GM12892 (cell line): Measurements from ENCODE around the gene ADD3.
A peak's percentile ranks its signal among the peaks of the same experiment; 100 is the strongest.

Source experiments
- DNase-seq: peaks from one replicate; pipeline ENCODE4 v3.0.0; 2011; ENCODE audit not compliant: insufficient read length
- FAIRE-seq: peaks from 2 replicates; lab custom pipeline; 2011; peaks lifted over from hg19 to GRCh38; lab: Jason Lieb, UNC
- POLR2A ChIP-seq: IDR thresholded peaks from 2 replicates; pipeline ENCODE4 v1.6.1; 2011; ENCODE audit warnings: low read depth, low read length, control low read depth
- POLR2AphosphoS5 ChIP-seq: IDR thresholded peaks from 2 replicates; pipeline ENCODE4 v1.6.1; 2011; ENCODE audit warnings: low read depth, low read length, control low read depth
- TAF1 ChIP-seq: IDR thresholded peaks from 2 replicates; pipeline ENCODE4 v1.6.1; 2011; ENCODE audit warnings: low read depth, mild to moderate bottlenecking, control low read depth, low read length, borderline replicate concordance

The ADD3 gene

DNA sequence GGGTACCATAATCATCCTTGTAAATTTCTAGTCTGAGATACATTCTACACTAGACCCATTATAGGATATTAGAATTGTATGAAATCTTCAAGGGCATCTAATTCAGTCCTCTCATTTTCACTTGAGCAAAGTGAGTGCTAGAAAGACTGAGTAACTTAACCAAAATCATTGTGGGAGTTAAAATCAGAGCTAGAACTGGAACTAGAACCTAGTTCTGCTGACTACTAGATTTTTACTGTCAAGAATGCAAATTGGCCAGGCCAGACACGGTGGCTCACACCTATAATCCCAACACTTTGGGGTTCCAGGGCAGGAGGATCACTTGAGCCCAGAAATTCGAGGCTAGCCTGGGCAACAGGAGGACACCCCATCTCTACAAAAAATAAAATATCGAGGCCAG, 53.9 kb downstream of the ADD3 start:
- no peak for DNase-seq
- no peak for FAIRE-seq
- TF ChIP-seq TAF1 (no peak), POLR2A (no peak), POLR2AphosphoS5 (no peak)

GRCh38 chr10:110065269-110065668, 57.5 kb downstream of the ADD3 start:
- FAIRE-seq: no peak
- no peak for DNase-seq
- no peak for TF ChIP-seq POLR2A
- TF ChIP-seq POLR2AphosphoS5: no peak
- TF ChIP-seq TAF1: no peak

DNA sequence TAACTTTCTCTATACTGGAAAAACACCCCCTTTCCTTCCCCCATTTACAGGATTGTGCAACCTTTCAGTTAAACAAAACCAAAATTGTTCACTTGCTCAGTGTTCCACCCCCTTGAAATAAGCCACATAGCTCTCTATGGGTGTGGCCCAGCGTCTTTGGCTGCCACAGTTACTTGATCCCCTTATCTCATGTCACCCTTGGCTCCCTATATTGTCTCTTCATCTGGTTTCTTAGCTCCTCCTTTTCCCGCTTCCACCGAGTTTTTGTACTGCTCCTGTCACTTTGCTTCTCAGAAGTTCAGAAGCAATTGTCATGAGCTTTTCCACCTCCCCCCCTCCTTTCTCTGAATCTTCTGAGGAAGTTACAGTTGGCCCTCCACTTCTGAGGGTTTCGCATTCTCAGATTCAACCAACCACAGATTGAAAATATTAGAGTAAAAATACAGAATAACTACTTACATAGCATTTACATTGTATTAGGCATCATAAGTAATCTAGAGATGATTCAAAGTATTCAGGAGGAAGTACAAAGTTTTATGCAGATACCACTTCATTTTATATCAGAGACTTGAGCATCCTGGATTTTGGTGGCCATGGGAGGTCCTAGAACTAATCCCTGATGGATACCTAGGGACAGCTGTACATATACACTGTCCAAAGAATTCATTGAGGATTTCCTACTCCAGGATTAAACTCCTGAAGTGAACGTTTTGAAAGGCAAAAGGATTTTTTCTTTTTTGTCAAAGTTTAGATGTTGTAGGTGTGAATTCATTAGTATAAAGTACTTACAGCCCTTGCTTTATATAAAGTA, 60.4 kb downstream of the ADD3 start:
- no peak for TF ChIP-seq POLR2A
- no peak for TF ChIP-seq POLR2AphosphoS5
- no peak for TF ChIP-seq TAF1
- peak; percentile 85 for FAIRE-seq
- peak; percentile 21 for DNase-seq

- TF ChIP-seq POLR2AphosphoS5: no peak
- TF ChIP-seq POLR2A: no peak
- no peak for TF ChIP-seq TAF1
- DNase-seq: no peak
- no peak for FAIRE-seq
Measured at GRCh38 chr10:110068780-110069179, 61.0 kb downstream of the ADD3 start.

DNA sequence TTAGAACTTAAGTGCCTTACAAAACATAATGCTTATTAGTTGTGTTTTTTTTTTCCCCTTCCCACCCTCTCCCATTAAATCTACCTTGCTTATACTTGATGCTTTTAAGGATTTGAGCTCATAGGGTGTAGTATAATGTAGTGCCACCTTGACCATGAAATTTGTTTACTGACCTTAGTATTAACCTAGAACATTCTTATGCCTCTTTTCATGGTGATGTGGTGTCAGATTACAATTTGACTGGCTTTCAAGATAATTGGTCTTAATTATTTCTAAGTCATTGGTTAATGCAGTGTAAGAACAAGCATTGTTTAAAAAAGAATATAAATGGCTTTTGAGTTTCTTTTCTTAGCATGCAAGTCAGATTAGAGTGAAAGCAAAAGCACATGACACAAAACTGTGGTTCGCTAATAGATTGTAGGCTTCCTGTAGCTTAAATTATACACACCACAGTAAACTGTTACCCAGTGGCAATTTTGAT, 61.8 kb downstream of the ADD3 start:
- TF ChIP-seq POLR2AphosphoS5: no peak
- TF ChIP-seq POLR2A: no peak
- TF ChIP-seq TAF1: no peak
- DNase-seq (peak; percentile 27), FAIRE-seq (peak; percentile 86)

DNA sequence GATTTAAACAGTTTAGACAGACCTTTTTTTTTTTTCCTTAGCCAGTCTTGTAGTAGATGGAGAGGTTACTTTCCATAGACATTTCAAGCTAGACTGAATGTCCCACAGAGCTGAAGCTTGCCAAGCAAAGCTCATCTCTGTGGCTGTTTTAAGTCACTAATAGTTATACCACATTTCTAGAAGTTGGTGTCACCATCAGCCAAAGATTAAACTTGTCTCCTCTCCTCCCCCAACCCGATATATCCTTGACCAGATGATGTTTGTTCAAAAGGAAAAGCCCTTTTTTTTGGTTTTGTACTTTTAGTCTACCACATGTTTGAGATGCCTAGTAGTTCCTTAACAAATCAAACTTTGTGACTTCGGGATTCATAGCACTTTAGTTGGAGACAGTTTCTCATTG, 66.1 kb downstream of the ADD3 start:
- FAIRE-seq (peak; percentile 5), DNase-seq (no peak)
- TF ChIP-seq POLR2AphosphoS5 (no peak), POLR2A (no peak), TAF1 (no peak)

- FAIRE-seq (peak; percentile 33), DNase-seq (no peak)
- TF ChIP-seq POLR2AphosphoS5: no peak
- TF ChIP-seq POLR2A: no peak
Measured at GRCh38 chr10:110074298-110074697, 66.5 kb downstream of the ADD3 start.

- TF ChIP-seq TAF1: no peak
- no peak for TF ChIP-seq POLR2AphosphoS5
- TF ChIP-seq POLR2A: no peak
- no peak for DNase-seq
- FAIRE-seq: peak; percentile 5
Measured at GRCh38 chr10:110074758-110075671, 67.2 kb downstream of the ADD3 start.

DNA sequence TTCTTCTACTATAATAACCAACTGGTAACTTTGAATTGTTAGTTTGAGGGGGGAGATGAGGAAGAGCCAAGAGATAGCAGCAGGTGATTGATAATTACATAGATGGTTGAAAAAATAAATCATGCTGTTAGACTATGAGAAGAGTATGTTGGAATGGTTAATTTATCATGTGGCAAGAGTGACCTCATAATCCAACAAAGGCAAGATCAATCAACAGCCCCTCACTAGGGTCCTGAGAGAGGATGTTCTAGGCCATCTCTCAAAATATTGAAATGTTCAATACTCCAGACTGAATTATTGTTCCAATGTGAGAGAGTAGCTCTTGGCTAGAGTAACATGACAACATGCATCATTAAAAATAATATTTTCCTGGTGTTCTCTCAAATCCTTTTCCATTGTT, 67.9 kb downstream of the ADD3 start:
- FAIRE-seq (peak; percentile 5), DNase-seq (no peak)
- TF ChIP-seq POLR2A: no peak
- TF ChIP-seq TAF1: no peak
- TF ChIP-seq POLR2AphosphoS5: no peak

DNA sequence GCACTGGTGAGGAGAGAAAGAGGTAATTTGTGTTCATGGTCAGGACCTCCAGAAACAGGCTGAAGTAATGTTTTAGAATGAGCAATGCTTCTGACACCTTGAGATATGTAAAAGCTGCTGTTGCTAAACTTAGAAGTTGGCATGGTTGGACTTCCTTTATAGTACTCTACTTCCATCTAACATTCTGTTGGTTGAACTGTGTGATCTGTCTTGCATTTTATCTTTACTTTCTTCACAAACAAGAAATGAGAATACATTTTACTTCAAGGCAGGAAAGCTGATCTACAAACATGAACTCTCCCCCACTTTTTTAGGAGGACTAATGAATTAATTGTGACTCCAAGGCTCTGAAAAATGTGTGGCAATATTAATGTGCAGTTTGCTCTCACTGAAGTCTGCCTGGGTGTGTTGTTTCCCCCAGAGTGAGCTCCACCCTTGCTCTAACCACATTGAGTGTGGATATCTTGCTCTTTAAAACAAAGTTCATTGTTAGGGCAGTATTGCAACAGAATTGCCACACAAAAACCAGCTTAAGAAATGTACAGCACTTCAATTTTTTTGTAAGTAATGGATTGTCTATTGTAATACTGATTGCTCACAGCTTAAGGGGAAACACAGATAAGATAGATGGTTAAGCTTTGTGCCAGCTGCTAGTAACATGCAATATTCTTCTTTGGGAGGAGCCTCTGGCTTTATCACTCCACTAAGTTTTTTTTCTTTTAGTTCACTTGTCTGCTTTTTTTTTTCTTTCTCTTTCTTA, 69.0 kb downstream of the ADD3 start:
- TF ChIP-seq POLR2A (no peak), TAF1 (no peak), POLR2AphosphoS5 (no peak)
- FAIRE-seq (peak; percentile 98), DNase-seq (no peak)
